ENCODE data around the gene SRGAP2C.
"Not testable (repeated sequence)": the region's sequence is repeated elsewhere in the genome, so short reads cannot be mapped to it uniquely, and the experiment has no call there.

SRGAP2C gene

GRCh38 chr1:121299514-121300149 is 114.9 kb downstream of the SRGAP2C start:
- POLR2A ChIA-PET; H3K27me3 ChIP-seq (replicated peaks in 2 of 5; ENCODE audit: control insufficient read depth in 4 of 5, insufficient read depth in 5 of 5, low read length in 4 of 5); H3K9me3 ChIP-seq (ENCODE audit: control extremely low read depth in 1 of 5, control insufficient read depth in 4 of 5, insufficient read depth in 2 of 5, low read depth in 1 of 5, low read length in 4 of 5); CTCF ChIA-PET; H3K27ac ChIP-seq (ENCODE audit: insufficient read depth in 1 of 2, low read depth in 1 of 2, low read length in 2 of 2, poor library complexity in 1 of 2, severe bottlenecking in 2 of 2); H3K4me1 ChIP-seq (ENCODE audit: control extremely low read depth in 1 of 4, control insufficient read depth in 4 of 4, insufficient read depth in 4 of 4, low read length in 3 of 4); H3K36me3 ChIP-seq (ENCODE audit: control insufficient read depth in 4 of 4, insufficient read depth in 4 of 4, low read length in 3 of 4); H3K4me3 ChIP-seq (ENCODE audit: control insufficient read depth in 1 of 7, extremely low read depth in 1 of 7, insufficient read depth in 4 of 7, low read depth in 2 of 7, low read length in 6 of 7); DNase-seq: not testable (repeated sequence)
- WGBS (ENCODE audit: insufficient coverage) = 80% methylated on average over 1 of the region's 6 CpGs

GRCh38 chr1:121301876-121302275 is 117.1 kb downstream of the SRGAP2C start:
- H3K27ac ChIP-seq (ENCODE audit: insufficient read depth in 1 of 2, low read depth in 1 of 2, low read length in 2 of 2, poor library complexity in 1 of 2, severe bottlenecking in 2 of 2); H3K4me1 ChIP-seq (ENCODE audit: control extremely low read depth in 1 of 4, control insufficient read depth in 4 of 4, insufficient read depth in 4 of 4, low read length in 3 of 4); H3K4me3 ChIP-seq (ENCODE audit: control insufficient read depth in 1 of 7, extremely low read depth in 1 of 7, insufficient read depth in 4 of 7, low read depth in 2 of 7, low read length in 6 of 7); DNase-seq; CTCF ChIA-PET; H3K27me3 ChIP-seq (replicated peaks in 2 of 5; ENCODE audit: control insufficient read depth in 4 of 5, insufficient read depth in 5 of 5, low read length in 4 of 5); H3K9me3 ChIP-seq (ENCODE audit: control extremely low read depth in 1 of 5, control insufficient read depth in 4 of 5, insufficient read depth in 2 of 5, low read depth in 1 of 5, low read length in 4 of 5); POLR2A ChIA-PET; H3K36me3 ChIP-seq (ENCODE audit: control insufficient read depth in 4 of 4, insufficient read depth in 4 of 4, low read length in 3 of 4): not testable (repeated sequence)
- WGBS (ENCODE audit: insufficient coverage) = no CpG with 5 or more reads among the region's 2 CpGs

- H3K27me3 ChIP-seq (replicated peaks in 2 of 5; ENCODE audit: control insufficient read depth in 4 of 5, insufficient read depth in 5 of 5, low read length in 4 of 5); H3K36me3 ChIP-seq (ENCODE audit: control insufficient read depth in 4 of 4, insufficient read depth in 4 of 4, low read length in 3 of 4); DNase-seq; H3K4me1 ChIP-seq (ENCODE audit: control extremely low read depth in 1 of 4, control insufficient read depth in 4 of 4, insufficient read depth in 4 of 4, low read length in 3 of 4); H3K27ac ChIP-seq (ENCODE audit: insufficient read depth in 1 of 2, low read depth in 1 of 2, low read length in 2 of 2, poor library complexity in 1 of 2, severe bottlenecking in 2 of 2); POLR2A ChIA-PET; H3K9me3 ChIP-seq (ENCODE audit: control extremely low read depth in 1 of 5, control insufficient read depth in 4 of 5, insufficient read depth in 2 of 5, low read depth in 1 of 5, low read length in 4 of 5); H3K4me3 ChIP-seq (ENCODE audit: control insufficient read depth in 1 of 7, extremely low read depth in 1 of 7, insufficient read depth in 4 of 7, low read depth in 2 of 7, low read length in 6 of 7); CTCF ChIA-PET: not testable (repeated sequence)
- no CpG with 5 or more reads among the region's 3 CpGs for WGBS (ENCODE audit: insufficient coverage)
Measured at GRCh38 chr1:121307759-121308158, 123.0 kb downstream of the SRGAP2C start.

- H3K27ac ChIP-seq (ENCODE audit: insufficient read depth in 1 of 2, low read depth in 1 of 2, low read length in 2 of 2, poor library complexity in 1 of 2, severe bottlenecking in 2 of 2); POLR2A ChIA-PET; H3K9me3 ChIP-seq (ENCODE audit: control extremely low read depth in 1 of 5, control insufficient read depth in 4 of 5, insufficient read depth in 2 of 5, low read depth in 1 of 5, low read length in 4 of 5); DNase-seq; H3K27me3 ChIP-seq (replicated peaks in 2 of 5; ENCODE audit: control insufficient read depth in 4 of 5, insufficient read depth in 5 of 5, low read length in 4 of 5); H3K4me1 ChIP-seq (ENCODE audit: control extremely low read depth in 1 of 4, control insufficient read depth in 4 of 4, insufficient read depth in 4 of 4, low read length in 3 of 4); H3K4me3 ChIP-seq (ENCODE audit: control insufficient read depth in 1 of 7, extremely low read depth in 1 of 7, insufficient read depth in 4 of 7, low read depth in 2 of 7, low read length in 6 of 7); CTCF ChIA-PET; H3K36me3 ChIP-seq (ENCODE audit: control insufficient read depth in 4 of 4, insufficient read depth in 4 of 4, low read length in 3 of 4): not testable (repeated sequence)
Measured at GRCh38 chr1:121315509-121315908, 130.7 kb downstream of the SRGAP2C start.

DNA sequence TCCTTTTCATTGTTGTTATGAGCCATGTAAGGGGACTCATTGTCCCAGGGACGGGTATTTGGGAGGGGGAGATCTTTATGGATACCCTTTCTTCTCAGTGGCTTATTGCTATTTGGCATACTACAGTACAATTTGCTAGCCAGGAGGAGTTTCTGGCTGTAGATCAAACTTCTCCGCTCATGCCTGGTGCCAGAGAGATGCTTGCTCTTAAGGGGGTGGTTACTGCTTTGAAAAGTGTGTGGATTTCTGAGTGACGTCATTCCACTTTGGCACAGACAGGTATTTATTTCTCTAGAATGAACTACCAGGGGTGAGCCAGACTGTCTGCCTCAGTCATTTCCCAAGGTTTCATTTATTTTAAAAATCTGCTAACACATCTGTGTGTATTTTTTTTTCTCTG is 131.3 kb downstream of the SRGAP2C start:
- WGBS (ENCODE audit: insufficient coverage) = no CpG with 5 or more reads among the region's 3 CpGs
- DNase-seq; POLR2A ChIA-PET; CTCF ChIA-PET; H3K27me3 ChIP-seq (replicated peaks in 2 of 5; ENCODE audit: control insufficient read depth in 4 of 5, insufficient read depth in 5 of 5, low read length in 4 of 5); H3K4me1 ChIP-seq (ENCODE audit: control extremely low read depth in 1 of 4, control insufficient read depth in 4 of 4, insufficient read depth in 4 of 4, low read length in 3 of 4); H3K36me3 ChIP-seq (ENCODE audit: control insufficient read depth in 4 of 4, insufficient read depth in 4 of 4, low read length in 3 of 4); H3K4me3 ChIP-seq (ENCODE audit: control insufficient read depth in 1 of 7, extremely low read depth in 1 of 7, insufficient read depth in 4 of 7, low read depth in 2 of 7, low read length in 6 of 7); H3K9me3 ChIP-seq (ENCODE audit: control extremely low read depth in 1 of 5, control insufficient read depth in 4 of 5, insufficient read depth in 2 of 5, low read depth in 1 of 5, low read length in 4 of 5); H3K27ac ChIP-seq (ENCODE audit: insufficient read depth in 1 of 2, low read depth in 1 of 2, low read length in 2 of 2, poor library complexity in 1 of 2, severe bottlenecking in 2 of 2): not testable (repeated sequence)

DNA sequence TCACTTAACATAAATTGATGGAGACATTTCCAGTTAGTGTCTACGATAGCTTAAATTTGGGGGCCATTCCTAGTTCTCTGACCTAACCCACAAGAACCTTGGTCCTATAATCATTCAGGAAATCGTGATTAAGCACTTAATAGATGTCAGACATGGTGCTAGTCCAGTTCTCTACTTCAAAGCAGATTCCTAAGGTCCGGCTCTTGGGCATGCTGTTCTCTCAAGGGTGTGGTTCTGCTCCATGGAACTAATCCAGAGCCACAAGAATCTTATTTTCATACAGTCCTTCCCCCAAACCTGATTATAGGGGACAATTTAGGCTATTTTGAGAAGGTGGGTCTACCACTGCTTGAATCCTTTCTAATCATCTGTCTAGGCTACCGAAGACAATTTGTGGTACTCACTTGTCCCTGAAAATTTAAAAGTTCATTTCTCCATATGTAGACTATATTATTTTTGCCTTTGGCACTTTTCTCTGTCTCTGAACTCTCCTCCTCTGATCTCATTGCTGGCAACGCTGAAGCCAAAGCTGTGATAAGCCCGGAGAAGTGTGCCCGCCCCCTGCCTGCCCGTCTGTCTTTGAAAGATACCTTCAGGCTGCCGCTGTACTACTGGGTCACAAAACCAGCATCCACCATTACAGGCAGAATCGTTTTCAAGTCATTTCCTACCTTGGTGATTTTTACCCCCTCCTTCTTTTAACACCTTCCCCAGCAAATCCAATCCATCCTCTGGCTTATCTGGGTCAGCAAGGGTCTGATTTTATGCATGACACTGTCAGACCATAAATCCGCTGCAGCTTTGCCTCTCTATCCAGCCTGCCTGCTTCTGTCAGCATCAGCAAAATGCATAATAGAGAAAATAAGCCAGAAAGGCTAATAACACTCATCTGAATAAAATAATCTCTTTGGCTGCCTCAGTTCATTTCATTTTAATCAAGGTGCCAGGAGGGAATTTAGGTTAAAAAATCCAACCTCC is 133.0 kb downstream of the SRGAP2C start:
- CTCF ChIA-PET; H3K27me3 ChIP-seq (replicated peaks in 2 of 5; ENCODE audit: control insufficient read depth in 4 of 5, insufficient read depth in 5 of 5, low read length in 4 of 5); H3K27ac ChIP-seq (ENCODE audit: insufficient read depth in 1 of 2, low read depth in 1 of 2, low read length in 2 of 2, poor library complexity in 1 of 2, severe bottlenecking in 2 of 2); POLR2A ChIA-PET; H3K4me3 ChIP-seq (ENCODE audit: control insufficient read depth in 1 of 7, extremely low read depth in 1 of 7, insufficient read depth in 4 of 7, low read depth in 2 of 7, low read length in 6 of 7); DNase-seq; H3K36me3 ChIP-seq (ENCODE audit: control insufficient read depth in 4 of 4, insufficient read depth in 4 of 4, low read length in 3 of 4); H3K4me1 ChIP-seq (ENCODE audit: control extremely low read depth in 1 of 4, control insufficient read depth in 4 of 4, insufficient read depth in 4 of 4, low read length in 3 of 4); H3K9me3 ChIP-seq (ENCODE audit: control extremely low read depth in 1 of 5, control insufficient read depth in 4 of 5, insufficient read depth in 2 of 5, low read depth in 1 of 5, low read length in 4 of 5): not testable (repeated sequence)
- no CpG with 5 or more reads among the region's 11 CpGs for WGBS (ENCODE audit: insufficient coverage)

- no CpG with 5 or more reads among the region's 2 CpGs for WGBS (ENCODE audit: insufficient coverage)
- POLR2A ChIA-PET = not testable (repeated sequence)
Measured at GRCh38 chr1:121318687-121319086, 133.9 kb downstream of the SRGAP2C start.

More at GRCh38 chr1:121318687-121319086, 133.9 kb downstream of the SRGAP2C start:
- DNase-seq; H3K27ac ChIP-seq (ENCODE audit: insufficient read depth in 1 of 2, low read depth in 1 of 2, low read length in 2 of 2, poor library complexity in 1 of 2, severe bottlenecking in 2 of 2); H3K4me1 ChIP-seq (ENCODE audit: control extremely low read depth in 1 of 4, control insufficient read depth in 4 of 4, insufficient read depth in 4 of 4, low read length in 3 of 4); H3K9me3 ChIP-seq (ENCODE audit: control extremely low read depth in 1 of 5, control insufficient read depth in 4 of 5, insufficient read depth in 2 of 5, low read depth in 1 of 5, low read length in 4 of 5); H3K4me3 ChIP-seq (ENCODE audit: control insufficient read depth in 1 of 7, extremely low read depth in 1 of 7, insufficient read depth in 4 of 7, low read depth in 2 of 7, low read length in 6 of 7); H3K36me3 ChIP-seq (ENCODE audit: control insufficient read depth in 4 of 4, insufficient read depth in 4 of 4, low read length in 3 of 4); CTCF ChIA-PET; H3K27me3 ChIP-seq (replicated peaks in 2 of 5; ENCODE audit: control insufficient read depth in 4 of 5, insufficient read depth in 5 of 5, low read length in 4 of 5): not testable (repeated sequence)

Measured in common myeloid progenitor, CD34-positive (primary cell).